T-helper 1 cell (primary cell): ENCODE results near the gene COPG2.
"Not testable (repeated sequence)": the region's sequence is repeated elsewhere in the genome, so short reads cannot be mapped to it uniquely, and the experiment has no call there.

ENCODE experiments used
- DNase-seq, 5 donors: peaks; one replicate each; pipeline ENCODE4 v3.0.0-alpha.2; 2012 to 2020
- total RNA-seq, 4 donors: gene quantifications; one replicate each; lab custom pipeline; 2026; lab: John Stamatoyannopoulos, UW

Gene COPG2
- total RNA-seq = 7.1 to 15.2 (median 12.5) reads per million in 4 donors

GRCh38 chr7:130668258-130669084 is at the start of gene COPG2:
COPG2 (minus strand) TSS chr7:130668748; CDS start chr7:130668668, 80 bp downstream.
- DNase-seq = peak; percentile 35 to 83 (median 52)

GRCh38 chr7:130712416-130712815 is 43.9 kb upstream of the COPG2 start:
- no peak for DNase-seq

GRCh38 chr7:130708766-130709165 is 40.2 kb upstream of the COPG2 start:
- no peak for DNase-seq

- DNase-seq = no peak
Measured at GRCh38 chr7:130708001-130708400, 39.5 kb upstream of the COPG2 start.

- no peak for DNase-seq
Measured at GRCh38 chr7:130703851-130704250, 35.3 kb upstream of the COPG2 start.

GRCh38 chr7:130701650-130702049 is 33.1 kb upstream of the COPG2 start:
- no peak for DNase-seq

- no peak for DNase-seq
Measured at GRCh38 chr7:130700760-130701159, 32.2 kb upstream of the COPG2 start.

- no peak for DNase-seq
Measured at GRCh38 chr7:130699686-130700085, 31.1 kb upstream of the COPG2 start.

- DNase-seq = no peak
Measured at GRCh38 chr7:130697820-130698219, 29.3 kb upstream of the COPG2 start.

- no peak for DNase-seq
Measured at GRCh38 chr7:130695840-130696239, 27.3 kb upstream of the COPG2 start.

GRCh38 chr7:130692396-130692795 is 23.8 kb upstream of the COPG2 start:
- DNase-seq = not testable (repeated sequence)

- no peak for DNase-seq
Measured at GRCh38 chr7:130689683-130690082, 21.1 kb upstream of the COPG2 start.

GRCh38 chr7:130683026-130683425 is 14.5 kb upstream of the COPG2 start:
- DNase-seq = no peak

GRCh38 chr7:130674456-130674855 is 5.9 kb upstream of the COPG2 start:
- no peak for DNase-seq

- no peak for DNase-seq
Measured at GRCh38 chr7:130673066-130673465, 4.5 kb upstream of the COPG2 start.

GRCh38 chr7:130672146-130672545 is 3.6 kb upstream of the COPG2 start:
- no peak for DNase-seq

- peak in 2 of 5 donors; percentile 6 to 11 for DNase-seq
Measured at GRCh38 chr7:130669085-130669700, 645 bp upstream of the COPG2 start.

GRCh38 chr7:130667593-130668257 is 823 bp downstream of the COPG2 start:
- DNase-seq = peak in 1 of 5 donors; percentile 0

GRCh38 chr7:130662426-130662825 is 6.1 kb downstream of the COPG2 start:
- DNase-seq = no peak

GRCh38 chr7:130655286-130655685 is 13.3 kb downstream of the COPG2 start:
- DNase-seq = no peak

- DNase-seq = no peak
Measured at GRCh38 chr7:130654850-130655249, 13.7 kb downstream of the COPG2 start.

- no peak for DNase-seq
Measured at GRCh38 chr7:130650611-130651120, 17.9 kb downstream of the COPG2 start.
